Left ventricle myocardium superior (tissue), 1 donor: ENCODE data around the gene SDHAF1. TPM values are rescaled to one million over a fixed set of nuclear protein-coding genes. Genes with fewer than 3 reads are reported as not detected.
"Not testable (repeated sequence)": the region's sequence is repeated elsewhere in the genome, so short reads cannot be mapped to it uniquely, and the experiment has no call there.

Source experiments
- ATAC-seq: fragments of 200-7000 bp; cut with Tn5 transposase; one replicate; pipeline ENCODE4 v1.9.1; 2020; ENCODE audit warnings: mild to moderate bottlenecking, moderate library complexity
- DNase-seq: peaks from one replicate; pipeline ENCODE4 v3.0.0-alpha.2; 2020
- intact Hi-C: fragments of 100-400 bp; cut with micrococcal nuclease; formaldehyde crosslinking; loops from one replicate; pipeline ENCODE4 v1.11.0; 2022
- total RNA-seq: library from RNA; stranded (reverse); fragmentation: NEBNext Ultra II Directional; extraction: Animal tissue kit (Norgen Biotek cat#: 25700); gene quantifications from one replicate; pipeline ENCODE4 v1.2.1, GENCODE V29; 2021
- donor health status: DM: no; HTN: yes; CAD: no; lungs with severe emphysema.

SDHAF1 gene
- total RNA-seq, 1 donor from 2014 or later: 9.4 TPM

GRCh38 chr19:36010402-36010801 is 15.4 kb downstream of the SDHAF1 start:
- intact Hi-C loops: no loop called here
- no peak for DNase-seq
- ATAC-seq: no peak

GRCh38 chr19:36013280-36014011 is 18.5 kb downstream of the SDHAF1 start:
- DNase-seq: no peak
- ATAC-seq: no peak
- intact Hi-C loops: no loop called here

- ATAC-seq (peak; percentile 98), DNase-seq (peak; percentile 100)
- intact Hi-C loops: no loop called here
Measured at GRCh38 chr19:36014012-36014924, 19.3 kb downstream of the SDHAF1 start, which contains the start of gene ALKBH6. Gene ALKBH6 (minus strand): TSS chr19:36014213. CDS start chr19:36013397, 816 bp downstream.

GRCh38 chr19:36019061-36019670 is 24.2 kb downstream of the SDHAF1 start:
- ATAC-seq (no peak), DNase-seq (no peak)
- intact Hi-C loops: no loop called here

GRCh38 chr19:36023432-36023831 is 28.4 kb downstream of the SDHAF1 start:
- ATAC-seq (no peak), DNase-seq (no peak)
- intact Hi-C loops: no loop called here

- intact Hi-C loops: no loop called here
- ATAC-seq: no peak
- no peak for DNase-seq
Measured at GRCh38 chr19:36025541-36025940, 30.6 kb downstream of the SDHAF1 start.

- DNase-seq (no peak), ATAC-seq (no peak)
- intact Hi-C loops: no loop called here
Measured at GRCh38 chr19:36026091-36026876, 31.3 kb downstream of the SDHAF1 start.

GRCh38 chr19:36027696-36028095 is 32.7 kb downstream of the SDHAF1 start:
- ATAC-seq: no peak
- no peak for DNase-seq
- intact Hi-C loops: no loop called here

- DNase-seq: no peak
- intact Hi-C loops: no loop called here
- no peak for ATAC-seq
Measured at GRCh38 chr19:36028313-36029041, 33.5 kb downstream of the SDHAF1 start.

GRCh38 chr19:36030264-36031148 is 35.5 kb downstream of the SDHAF1 start:
- no peak for ATAC-seq
- intact Hi-C loops: no loop called here

GRCh38 chr19:36031308-36031707 is 36.3 kb downstream of the SDHAF1 start:
- intact Hi-C loops: no loop called here
- ATAC-seq (no peak), DNase-seq (no peak)

More at GRCh38 chr19:36030264-36031148, 35.5 kb downstream of the SDHAF1 start:
- no peak for DNase-seq

- DNase-seq (peak; percentile 79), ATAC-seq (peak; percentile 89)
- intact Hi-C loops: no loop called here
Measured at GRCh38 chr19:36032251-36033104, 37.5 kb downstream of the SDHAF1 start, which contains the start of gene CLIP3. Gene CLIP3 (minus strand): TSS chr19:36032873. CDS start chr19:36032357, 516 bp downstream.

- intact Hi-C loops: no loop called here
- no peak for ATAC-seq
- no peak for DNase-seq
Measured at GRCh38 chr19:36040495-36040894, 45.5 kb downstream of the SDHAF1 start.

- DNase-seq, intact Hi-C loops, ATAC-seq: not testable (repeated sequence)
Measured at GRCh38 chr19:36041092-36041491, 46.1 kb downstream of the SDHAF1 start.

GRCh38 chr19:36041831-36042230 is 46.8 kb downstream of the SDHAF1 start:
- intact Hi-C loops: no loop called here
- DNase-seq: no peak
- peak; percentile 57 for ATAC-seq

- ATAC-seq (no peak), DNase-seq (no peak)
- intact Hi-C loops: no loop called here
Measured at GRCh38 chr19:36043952-36044351, 49.0 kb downstream of the SDHAF1 start.
